K562 (cell line): ENCODE data around the gene ZMPSTE24.
"Not testable (repeated sequence)": the region's sequence is repeated elsewhere in the genome, so short reads cannot be mapped to it uniquely, and the experiment has no call there.

Source experiments
- AFF1 ChIP-seq, 2 experiments: fragments of 450-650 bp; IDR thresholded peaks; 2 replicates each; pipeline ENCODE4 v1.6.1; 2018; ENCODE audit warnings: mild to moderate bottlenecking in 2 of 2, low read depth in 1 of 2; ENCODE audit not compliant: partially characterized antibody in 2 of 2
- E4F1 ChIP-seq: fragments of 250-450 bp; sonication (Bioruptor Pico); IDR thresholded peaks from 2 replicates; pipeline ENCODE4 v1.5.0; 2021; ENCODE audit warnings: mild to moderate bottlenecking, borderline replicate concordance
- HEY1 ChIP-seq: fragments of 250-450 bp; sonication (Bioruptor Pico); IDR thresholded peaks from 2 replicates; pipeline ENCODE4 v1.5.0; 2020; ENCODE audit warnings: mild to moderate bottlenecking, moderate library complexity, borderline replicate concordance
- MCM7 ChIP-seq, 2 experiments: fragments of 450-650 bp; IDR thresholded peaks; 2 replicates each; pipeline ENCODE4 v1.6.1; 2016 to 2018
- MTA1 ChIP-seq: fragments of 450-650 bp; IDR thresholded peaks from 2 replicates; pipeline ENCODE4 v1.6.1; 2017; ENCODE audit warnings: borderline replicate concordance
- NFIC ChIP-seq: fragments of 450-650 bp; IDR thresholded peaks from 2 replicates; pipeline ENCODE4 v1.6.1; 2017; ENCODE audit warnings: mild to moderate bottlenecking, inconsistent platforms
- SIN3A ChIP-seq, 2 experiments: fragments of 150-350 bp in 1 of 2; IDR thresholded peaks; 2 replicates each; pipeline ENCODE4 v1.6.1; 2011 to 2016; ENCODE audit warnings: borderline replicate concordance in 2 of 2, low read depth in 2 of 2, low read length in 2 of 2, mild to moderate bottlenecking in 2 of 2, moderate library complexity in 2 of 2; ENCODE audit not compliant: control insufficient read depth in 1 of 2
- SREBF2 ChIP-seq: sonication (generic); formaldehyde crosslinking; IDR thresholded peaks from 2 replicates; pipeline ENCODE4 v1.4.0; 2020; ENCODE audit warnings: mild to moderate bottlenecking, missing genetic modification reagents
- ZNF830 ChIP-seq: fragments of 250-450 bp; sonication (Bioruptor Pico); IDR thresholded peaks from 2 replicates; pipeline ENCODE4 v1.5.0; 2021; ENCODE audit warnings: mild to moderate bottlenecking

- TF ChIP-seq ZNF830 (CRISPR knock-in tag); SREBF2 (CRISPR knock-in tag); NFIC; E4F1 (CRISPR knock-in tag); SIN3A (IDR thresholded peaks at IDR 0.05; ENCODE audit: borderline replicate concordance in 2 of 2, control insufficient read depth in 1 of 2, low read depth in 2 of 2, low read length in 2 of 2); AFF1 (IDR thresholded peaks at IDR 0.05; ENCODE audit: low read depth in 1 of 2, partially characterized antibody in 2 of 2); MTA1; MCM7 (IDR thresholded peaks at IDR 0.05); HEY1: not testable (repeated sequence)
These were observed 36.5 kb upstream of the ZMPSTE24 start for GRCh38 chr1:40221471-40221905.
